Measurements from ENCODE around the gene IL36A. TPM values are rescaled to one million over a fixed set of nuclear protein-coding genes. Genes with fewer than 3 reads are reported as not detected.

The IL36A gene
- not detected for total RNA-seq

DNA sequence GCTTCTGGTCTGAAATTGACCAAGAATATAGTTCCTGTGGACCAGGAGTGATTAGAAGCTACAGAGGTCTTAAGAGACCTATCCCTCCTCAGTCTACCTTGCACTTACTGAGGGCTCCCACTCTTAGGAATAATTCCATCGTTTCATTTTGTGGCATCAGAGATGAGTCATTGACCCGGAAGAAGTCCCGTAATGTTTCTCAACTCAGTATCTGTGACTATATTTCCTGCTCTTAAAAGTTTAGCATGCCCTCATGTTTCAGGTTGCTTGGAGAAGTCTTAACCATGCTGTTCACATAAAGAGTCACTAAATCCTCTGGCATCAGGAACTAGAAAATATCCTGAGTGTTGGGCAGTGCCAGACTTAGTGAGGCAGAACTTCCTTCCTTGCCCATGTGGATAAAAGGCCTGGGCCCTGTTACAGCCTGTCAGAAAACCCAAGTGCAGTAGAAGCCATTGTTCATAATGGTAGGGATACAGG lies at the start of gene IL36A:
Gene IL36A (plus strand): TSS at position 430 of the 480 bp plus-strand sequence. CDS start 413 bp downstream, outside the sequence.
- Histone ChIP-seq H3K27ac (no peak within 1 kb of the TSS), H3K9me3 (peaks cover 0 to 3% (median 0%) of the 10 kb centered on the region in 4 donors), H3K27me3 (no peaks in the 10 kb centered on the region), H3K4me1 (no peaks in the 10 kb centered on the region), H3K36me3 (no peaks in the 10 kb centered on the region), H3K4me3 (no peak within 1 kb of the TSS)
- TF ChIP-seq CTCF (IDR thresholded peaks at IDR 0.05) (no peak), POLR2A (IDR thresholded peaks at IDR 0.05) (no peak)
- no peak for DNase-seq

GRCh38 chr2:112957511-112957910 lies 47.7 kb upstream of the IL36A start:
- no peaks in the 10 kb centered on the region for H3K4me1 ChIP-seq
- TF ChIP-seq POLR2A (IDR thresholded peaks at IDR 0.05): no peak
- no peak for TF ChIP-seq CTCF (IDR thresholded peaks at IDR 0.05)

DNA sequence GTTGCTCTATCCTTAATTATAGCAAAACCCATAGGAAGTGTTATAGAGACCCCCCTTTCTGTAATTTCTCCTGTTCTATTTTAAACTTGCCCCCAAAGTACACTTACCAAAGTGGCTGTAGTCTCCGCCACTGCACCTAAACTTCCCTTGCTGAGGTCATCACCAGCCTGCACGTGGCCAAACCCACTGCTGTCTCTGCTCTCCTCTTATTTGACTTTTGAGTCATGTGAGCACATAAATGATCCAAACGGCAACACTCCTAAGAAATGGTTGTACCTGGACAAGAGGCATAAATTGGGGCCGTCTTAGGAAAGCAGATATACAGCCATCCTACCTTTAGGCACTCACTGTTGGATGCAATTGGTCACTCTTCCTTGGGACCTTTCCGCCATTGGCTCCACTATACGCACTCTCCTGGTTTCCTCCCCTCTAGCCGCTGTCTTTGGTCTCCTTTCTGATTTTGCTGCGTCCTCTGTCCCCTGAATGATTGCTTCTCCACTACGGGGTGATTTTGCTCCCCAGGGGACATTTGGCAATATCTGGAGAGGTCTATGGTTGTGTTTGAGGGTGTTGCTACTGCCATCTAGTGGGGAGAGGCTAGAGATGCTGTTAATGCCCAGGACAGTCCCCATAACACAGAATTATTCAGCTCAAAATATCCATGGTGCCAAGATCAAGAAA lies 46.7 kb upstream of the IL36A start:
- Histone ChIP-seq H3K36me3 (no peaks in the 10 kb centered on the region), H3K4me1 (no peaks in the 10 kb centered on the region), H3K4me3 (no peak overlapping the region), H3K27ac (no peak overlapping the region), H3K9me3 (no peaks in the 10 kb centered on the region), H3K27me3 (no peaks in the 10 kb centered on the region)
- peak; percentile 35 to 76 (median 62) for TF ChIP-seq CTCF (IDR thresholded peaks at IDR 0.05)
- no peak for TF ChIP-seq POLR2A (IDR thresholded peaks at IDR 0.05)
- DNase-seq: peak in 1 of 3 donors; percentile 58

More at GRCh38 chr2:112957511-112957910, 47.7 kb upstream of the IL36A start:
- no peaks in the 10 kb centered on the region for H3K36me3 ChIP-seq
- H3K27ac ChIP-seq: no peak overlapping the region
- no peak for DNase-seq
- H3K9me3 ChIP-seq: no peaks in the 10 kb centered on the region
- H3K27me3 ChIP-seq: no peaks in the 10 kb centered on the region
- no peak overlapping the region for H3K4me3 ChIP-seq

GRCh38 chr2:112959109-112959812 lies 46.0 kb upstream of the IL36A start:
- Histone ChIP-seq H3K4me1 (no peaks in the 10 kb centered on the region), H3K4me3 (no peak overlapping the region), H3K36me3 (no peaks in the 10 kb centered on the region), H3K27me3 (no peaks in the 10 kb centered on the region), H3K27ac (no peak overlapping the region), H3K9me3 (no peaks in the 10 kb centered on the region)
- TF ChIP-seq POLR2A (IDR thresholded peaks at IDR 0.05): no peak
- no peak for TF ChIP-seq CTCF (IDR thresholded peaks at IDR 0.05)
- no peak for DNase-seq

- DNase-seq: no peak
- TF ChIP-seq CTCF (IDR thresholded peaks at IDR 0.05) (no peak), POLR2A (IDR thresholded peaks at IDR 0.05) (no peak)
- H3K27ac ChIP-seq: no peak overlapping the region
Observed at GRCh38 chr2:112960230-112960825, 44.9 kb upstream of the IL36A start.

More at GRCh38 chr2:112960230-112960825, 44.9 kb upstream of the IL36A start:
- H3K27me3 ChIP-seq: no peaks in the 10 kb centered on the region
- H3K9me3 ChIP-seq: no peaks in the 10 kb centered on the region
- no peaks in the 10 kb centered on the region for H3K36me3 ChIP-seq
- H3K4me3 ChIP-seq: no peak overlapping the region
- H3K4me1 ChIP-seq: no peaks in the 10 kb centered on the region

Data from Peyer's patch (tissue), 4 donors.